ENCODE measurements around the gene NINJ1. TPM values are rescaled to one million over a fixed set of nuclear protein-coding genes. Genes with fewer than 3 reads are reported as not detected.
A peak's percentile ranks its signal among the peaks of the same experiment; 100 is the strongest.

NINJ1 gene
- total and polyA plus RNA-seq, 2 of the 13 experiments (the other 11 are each of a cell fraction or from before 2014, with no cell fraction given), result 81.2 to 92.1 TPM

- TF ChIP-seq ZNF772 (CRISPR knock-in tag; IDR thresholded peaks at IDR 0.05) (peak; percentile 57; the same call in 1 of the 2 replicates), SAFB2 (CRISPR knock-in tag; IDR thresholded peaks at IDR 0.05; ENCODE audit: borderline replicate concordance, low read depth) (peak; percentile 73; the same call in 1 of the 2 replicates), ZNF598 (CRISPR knock-in tag; IDR thresholded peaks at IDR 0.05; ENCODE audit: borderline replicate concordance) (no peak; the same call in 1 of the 2 replicates), HNF4G (IDR thresholded peaks at IDR 0.05; ENCODE audit: borderline replicate concordance, low read depth, low read length) (no peak), HNF4G (CRISPR knock-in tag; IDR thresholded peaks at IDR 0.05; ENCODE audit: borderline replicate concordance, low read depth) (no peak), ZEB1 (IDR thresholded peaks at IDR 0.05; ENCODE audit: insufficient replicate concordance, low read depth) (peak; percentile 2), ZBTB25 (CRISPR knock-in tag; IDR thresholded peaks at IDR 0.05) (no peak), ZNF605 (CRISPR knock-in tag; IDR thresholded peaks at IDR 0.05) (no peak), ZNF264 (CRISPR knock-in tag; IDR thresholded peaks at IDR 0.05) (no peak), CBFB (CRISPR knock-in tag; IDR thresholded peaks at IDR 0.05) (no peak), MAZ (IDR thresholded peaks at IDR 0.05; ENCODE audit: borderline replicate concordance, low read depth, low read length) (no peak; the same call in 1 of the 2 replicates), MAZ (CRISPR knock-in tag; IDR thresholded peaks at IDR 0.05; ENCODE audit: low read depth) (peak; percentile 30; the same call in 1 of the 2 replicates), ZNF225 (CRISPR knock-in tag; IDR thresholded peaks at IDR 0.05) (no peak), ZC3H13 (CRISPR knock-in tag; IDR thresholded peaks at IDR 0.05) (peak; percentile 41; the same call in 1 of the 2 replicates), FOXC1 (CRISPR knock-in tag; IDR thresholded peaks at IDR 0.05; ENCODE audit: borderline replicate concordance) (peak; percentile 45; the same call in 1 of the 2 replicates), NR3C1 (CRISPR knock-in tag; IDR thresholded peaks at IDR 0.05) (no peak), SNAI1 (CRISPR knock-in tag; IDR thresholded peaks at IDR 0.05; ENCODE audit: borderline replicate concordance) (no peak), HMGXB4 (CRISPR knock-in tag; IDR thresholded peaks at IDR 0.05; ENCODE audit: borderline replicate concordance in 1 of 2, low read depth in 1 of 2) (peak in 1 of 2 experiments; percentile 76; a peak in 2 of 4 replicates), FOXK2 (IDR thresholded peaks at IDR 0.05) (no peak), ZNF543 (CRISPR knock-in tag; IDR thresholded peaks at IDR 0.05) (0 out of 2 replicates have a peak, but pooled peaks have one; percentile 65), ZNF569 (CRISPR knock-in tag; IDR thresholded peaks at IDR 0.05; ENCODE audit: borderline replicate concordance) (no peak), ZNF878 (CRISPR knock-in tag; IDR thresholded peaks at IDR 0.05) (peak; percentile 88), ZNF333 (CRISPR knock-in tag; IDR thresholded peaks at IDR 0.05; ENCODE audit: borderline replicate concordance) (no peak)
Observed at GRCh38 chr9:93134015-93134739, at the start of gene NINJ1 (continued).
